ENCODE measurements around the gene ASB6.
A peak's percentile ranks its signal among the peaks of the same experiment; 100 is the strongest.

ASB6 gene

GRCh38 chr9:129671519-129671918, 29.6 kb upstream of the ASB6 start:
- no peak overlapping the region for H3K27ac Mint-ChIP-seq
- no peak overlapping the region for H3K4me3 Mint-ChIP-seq
- DNase-seq, result no peak
- no peaks in the 10 kb centered on the region for H3K9me3 Mint-ChIP-seq
- TF ChIP-seq, protein P1, sequence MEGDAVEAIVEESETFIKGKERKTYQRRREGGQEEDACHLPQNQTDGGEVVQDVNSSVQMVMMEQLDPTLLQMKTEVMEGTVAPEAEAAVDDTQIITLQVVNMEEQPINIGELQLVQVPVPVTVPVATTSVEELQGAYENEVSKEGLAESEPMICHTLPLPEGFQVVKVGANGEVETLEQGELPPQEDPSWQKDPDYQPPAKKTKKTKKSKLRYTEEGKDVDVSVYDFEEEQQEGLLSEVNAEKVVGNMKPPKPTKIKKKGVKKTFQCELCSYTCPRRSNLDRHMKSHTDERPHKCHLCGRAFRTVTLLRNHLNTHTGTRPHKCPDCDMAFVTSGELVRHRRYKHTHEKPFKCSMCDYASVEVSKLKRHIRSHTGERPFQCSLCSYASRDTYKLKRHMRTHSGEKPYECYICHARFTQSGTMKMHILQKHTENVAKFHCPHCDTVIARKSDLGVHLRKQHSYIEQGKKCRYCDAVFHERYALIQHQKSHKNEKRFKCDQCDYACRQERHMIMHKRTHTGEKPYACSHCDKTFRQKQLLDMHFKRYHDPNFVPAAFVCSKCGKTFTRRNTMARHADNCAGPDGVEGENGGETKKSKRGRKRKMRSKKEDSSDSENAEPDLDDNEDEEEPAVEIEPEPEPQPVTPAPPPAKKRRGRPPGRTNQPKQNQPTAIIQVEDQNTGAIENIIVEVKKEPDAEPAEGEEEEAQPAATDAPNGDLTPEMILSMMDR (IDR thresholded peaks at IDR 0.05), result no peak
- peaks cover 58% of the 10 kb centered on the region for H3K4me1 Mint-ChIP-seq
- peaks cover 10% of the 10 kb centered on the region for H3K36me3 Mint-ChIP-seq (ENCODE audit: low read depth)
- peaks cover 9% of the 10 kb centered on the region for H3K27me3 Mint-ChIP-seq (ENCODE audit: low read depth, poor library complexity)

DNA sequence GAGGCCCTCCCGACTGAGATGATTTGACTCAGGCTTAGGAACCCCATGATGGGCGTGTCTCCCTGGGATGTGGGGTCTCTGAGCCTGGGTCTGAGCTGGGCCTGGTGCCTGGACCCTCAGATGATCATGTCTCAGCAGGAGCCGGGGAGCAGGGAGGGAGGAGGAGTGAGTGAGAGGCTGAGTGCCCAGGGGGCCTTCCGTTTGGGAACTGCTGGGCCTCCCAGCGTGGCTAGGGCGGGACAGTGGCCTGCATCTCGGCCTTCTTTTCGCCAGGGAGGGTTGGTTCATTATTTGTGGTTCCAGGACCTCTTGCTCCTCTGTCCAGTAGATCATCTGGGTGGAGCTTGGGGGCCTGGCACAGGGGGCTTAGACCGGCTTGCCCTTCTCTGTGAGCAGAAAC, 29.1 kb upstream of the ASB6 start:
- Mint-ChIP-seq H3K27ac (no peak overlapping the region), H3K9me3 (no peaks in the 10 kb centered on the region), H3K27me3 (ENCODE audit: low read depth, poor library complexity) (peaks cover 5% of the 10 kb centered on the region), H3K36me3 (ENCODE audit: low read depth) (peaks cover 10% of the 10 kb centered on the region), H3K4me1 (peaks cover 57% of the 10 kb centered on the region), H3K4me3 (no peak overlapping the region)
- no peak for DNase-seq
- TF ChIP-seq, protein P1 (IDR thresholded peaks at IDR 0.05), result no peak

- Mint-ChIP-seq H3K4me1 (peaks cover 55% of the 10 kb centered on the region), H3K9me3 (no peaks in the 10 kb centered on the region), H3K27me3 (ENCODE audit: low read depth, poor library complexity) (peaks cover 7% of the 10 kb centered on the region), H3K27ac (no peak overlapping the region), H3K4me3 (no peak overlapping the region), H3K36me3 (ENCODE audit: low read depth) (peaks cover 10% of the 10 kb centered on the region)
- no peak for DNase-seq
- TF ChIP-seq, protein P1 (IDR thresholded peaks at IDR 0.05), result no peak
Observed at GRCh38 chr9:129669946-129670345, 28.0 kb upstream of the ASB6 start.

- TF ChIP-seq, protein P1 (IDR thresholded peaks at IDR 0.05), result no peak
- no peak for DNase-seq
- peaks cover 10% of the 10 kb centered on the region for H3K36me3 Mint-ChIP-seq (ENCODE audit: low read depth)
- H3K4me1 Mint-ChIP-seq, result peaks cover 54% of the 10 kb centered on the region
- H3K27ac Mint-ChIP-seq, result peak overlapping the region; percentile 32
- peak overlapping the region; percentile 20 for H3K4me3 Mint-ChIP-seq
- H3K9me3 Mint-ChIP-seq, result no peaks in the 10 kb centered on the region
- H3K27me3 Mint-ChIP-seq (ENCODE audit: low read depth, poor library complexity), result peaks cover 14% of the 10 kb centered on the region
Observed at GRCh38 chr9:129669141-129669718, 27.3 kb upstream of the ASB6 start.

DNA sequence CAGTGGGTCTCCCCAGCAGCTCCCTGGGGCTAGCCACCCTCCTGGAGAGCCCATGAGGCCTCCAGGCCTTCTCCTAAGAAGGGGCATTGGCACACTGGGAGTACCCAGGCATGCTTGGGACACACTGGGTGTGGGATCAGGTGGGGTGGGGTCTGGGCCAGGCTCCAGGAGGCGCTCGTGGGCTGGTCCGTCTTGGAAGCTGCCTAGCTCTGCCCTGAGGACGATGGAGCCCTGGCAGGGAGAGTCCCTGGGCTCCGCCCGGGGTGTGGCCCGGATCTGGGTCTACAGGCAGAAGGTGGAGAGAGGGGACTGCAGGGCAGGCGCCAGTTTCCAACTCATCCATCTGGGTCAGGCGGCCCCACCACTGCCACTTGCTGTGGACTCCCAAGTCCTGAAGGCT, 25.9 kb upstream of the ASB6 start:
- TF ChIP-seq, protein P1 (IDR thresholded peaks at IDR 0.05), result no peak
- no peak overlapping the region for H3K27ac Mint-ChIP-seq
- no peak for DNase-seq
- peaks cover 44% of the 10 kb centered on the region for H3K4me1 Mint-ChIP-seq
- peaks cover 26% of the 10 kb centered on the region for H3K27me3 Mint-ChIP-seq (ENCODE audit: low read depth, poor library complexity)
- H3K4me3 Mint-ChIP-seq, result peak overlapping the region; percentile 59
- no peaks in the 10 kb centered on the region for H3K9me3 Mint-ChIP-seq
- peaks cover 6% of the 10 kb centered on the region for H3K36me3 Mint-ChIP-seq (ENCODE audit: low read depth)

DNA sequence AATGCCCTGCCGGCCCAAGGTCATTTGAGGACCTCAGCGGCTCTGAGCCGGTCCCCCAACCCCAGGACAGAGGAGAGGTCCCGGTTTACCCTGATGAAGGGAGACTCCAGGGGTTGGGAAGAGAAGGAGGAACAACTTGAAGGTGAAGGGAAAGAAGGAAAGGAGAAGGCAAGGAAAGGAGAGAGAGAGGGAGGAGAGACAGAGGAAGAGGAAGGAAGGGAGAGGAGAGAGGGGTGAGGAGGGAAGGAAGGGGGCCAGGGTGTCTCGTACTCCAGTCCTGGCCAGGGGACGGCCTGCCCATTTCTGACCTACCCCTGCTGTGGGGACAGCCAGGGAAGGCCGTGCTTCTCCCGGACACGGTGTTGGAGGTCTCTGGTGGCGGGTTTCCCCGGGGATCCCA, 25.4 kb upstream of the ASB6 start:
- peak overlapping the region; percentile 59 for H3K4me3 Mint-ChIP-seq
- H3K9me3 Mint-ChIP-seq, result no peaks in the 10 kb centered on the region
- H3K27me3 Mint-ChIP-seq (ENCODE audit: low read depth, poor library complexity), result peaks cover 31% of the 10 kb centered on the region
- peaks cover 6% of the 10 kb centered on the region for H3K36me3 Mint-ChIP-seq (ENCODE audit: low read depth)
- H3K27ac Mint-ChIP-seq, result no peak overlapping the region
- H3K4me1 Mint-ChIP-seq, result peaks cover 44% of the 10 kb centered on the region
- TF ChIP-seq, protein P1 (IDR thresholded peaks at IDR 0.05), result no peak
- DNase-seq, result no peak

Data from nephron progenitor cell (in vitro differentiated cells).